Activated CD4-positive, alpha-beta T cell treated with anti-CD3 and anti-CD28 coated beads, Interleukin-2, Interleukin-6, amounts not matched to agents 100 ng/mL and 50 ng/mL, durations not matched to agents 16 hours and 8 hours (primary cell): Measurements from ENCODE around the gene SLC7A14.

Experiments
- DNase-seq: peaks from one replicate; pipeline ENCODE4 v3.0.0-alpha.2; 2020

The SLC7A14 gene

DNA sequence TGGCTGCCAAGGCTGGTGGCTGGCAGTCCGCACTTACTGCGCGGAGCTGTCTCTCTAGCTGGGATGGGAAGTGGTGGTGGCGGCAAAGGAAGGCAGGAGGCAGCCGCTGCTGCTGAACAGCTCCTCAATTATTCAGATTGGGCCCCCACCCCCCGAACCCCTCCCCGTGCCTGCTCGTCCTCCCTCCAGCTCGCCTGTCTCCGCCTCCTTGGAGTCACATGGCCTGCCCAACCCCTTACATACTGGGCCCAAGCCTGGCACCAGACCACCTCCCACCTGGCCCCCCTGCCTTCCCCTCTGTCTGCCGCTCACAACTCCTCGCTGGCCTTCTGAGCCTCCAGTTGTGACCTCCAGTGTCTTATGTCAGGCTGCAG is at the start of gene SLC7A14:
Gene SLC7A14, minus strand, starts transcription at position 139 of the 374 bp plus-strand sequence. CDS start 59,139 bp downstream, outside the sequence.
- no peak for DNase-seq

DNA sequence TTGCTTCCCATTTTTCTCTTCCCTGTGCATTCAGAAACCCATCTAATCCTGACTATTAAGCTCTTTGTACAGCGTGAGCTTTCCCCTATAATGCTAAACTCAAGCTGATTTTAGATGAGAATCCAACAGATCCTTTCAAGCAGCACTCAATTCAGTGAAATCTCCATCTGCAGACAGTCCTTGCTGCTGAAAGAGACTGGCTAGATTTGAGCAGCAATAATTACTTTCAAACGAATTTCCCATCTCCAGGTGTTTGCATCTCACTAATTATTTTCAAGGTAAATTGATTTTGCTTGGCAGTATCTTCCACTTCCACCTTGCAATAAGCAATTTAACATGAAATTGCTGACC is 49.5 kb upstream of the SLC7A14 start:
- DNase-seq: no peak

DNA sequence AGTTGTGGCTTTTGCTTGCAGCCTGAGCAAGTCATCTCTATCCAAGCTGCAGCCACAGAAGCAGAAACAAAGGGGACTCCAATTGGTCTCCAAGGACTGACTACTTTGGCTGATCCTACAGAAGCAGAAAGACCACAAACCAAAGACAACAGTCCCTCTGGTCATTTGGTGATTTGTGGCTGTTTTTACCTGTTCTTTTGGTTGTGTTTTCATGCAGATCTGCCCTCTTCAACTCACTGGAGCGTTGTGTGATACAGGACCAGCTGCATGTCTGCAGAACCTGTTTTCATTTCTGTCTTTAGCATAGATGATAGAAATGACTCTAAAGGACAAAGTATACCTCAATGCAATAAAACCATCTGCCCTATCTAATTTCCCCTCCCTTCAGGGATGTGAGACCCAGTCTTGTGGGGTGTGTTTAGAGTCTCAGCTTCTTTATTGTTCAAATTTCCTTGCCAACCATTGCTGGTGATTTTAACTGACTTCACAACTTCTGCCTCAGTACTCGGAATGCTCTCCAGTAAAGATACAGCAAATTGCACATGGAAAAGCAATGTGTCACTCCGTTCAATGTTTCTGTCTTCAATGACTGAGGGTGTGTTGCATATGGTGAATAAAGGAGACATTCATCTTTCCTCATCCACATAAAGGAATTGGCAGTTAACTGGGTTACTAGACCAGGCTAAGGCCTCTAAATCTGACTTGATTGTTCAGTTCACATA is 48.9 kb upstream of the SLC7A14 start:
- DNase-seq: peak; percentile 56

DNA sequence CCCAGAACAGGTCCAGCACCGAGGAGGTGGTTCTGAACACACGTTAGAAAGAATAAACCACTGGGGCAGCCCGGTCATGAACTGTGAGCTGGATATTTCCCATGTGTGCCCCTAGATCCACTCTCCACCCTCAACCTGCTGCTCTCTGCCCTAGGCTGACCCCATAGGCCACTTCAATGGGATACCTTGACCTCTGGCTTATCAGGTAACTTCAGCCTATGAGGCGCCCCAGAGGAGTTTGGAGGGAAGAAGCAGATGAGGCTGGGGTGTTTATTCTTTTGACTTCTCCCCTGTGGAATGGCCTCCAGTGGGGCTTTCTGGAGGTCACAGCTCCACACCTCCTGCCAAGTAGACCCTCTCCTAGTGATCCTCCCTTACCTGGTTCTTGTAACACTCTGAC is 47.7 kb upstream of the SLC7A14 start:
- no peak for DNase-seq

DNA sequence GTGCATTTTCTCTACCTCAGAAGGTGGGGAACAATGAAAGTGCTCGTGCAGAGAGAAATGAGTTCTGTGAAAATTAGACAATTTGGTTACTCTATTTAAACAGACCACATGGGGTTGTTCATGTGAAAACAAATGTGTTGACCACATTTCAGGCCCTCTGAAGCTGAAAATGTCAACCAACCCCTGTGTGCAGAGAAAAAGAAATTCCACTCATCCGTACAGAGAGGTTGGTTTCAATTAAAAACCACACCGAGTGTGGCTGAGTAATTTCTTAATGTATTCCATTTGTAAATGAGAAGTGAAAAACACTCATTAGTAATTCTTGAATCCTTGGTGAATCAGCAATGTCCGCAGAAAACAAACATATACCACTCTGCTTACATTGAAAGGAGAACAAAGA is 46.9 kb upstream of the SLC7A14 start:
- DNase-seq: peak; percentile 61

DNA sequence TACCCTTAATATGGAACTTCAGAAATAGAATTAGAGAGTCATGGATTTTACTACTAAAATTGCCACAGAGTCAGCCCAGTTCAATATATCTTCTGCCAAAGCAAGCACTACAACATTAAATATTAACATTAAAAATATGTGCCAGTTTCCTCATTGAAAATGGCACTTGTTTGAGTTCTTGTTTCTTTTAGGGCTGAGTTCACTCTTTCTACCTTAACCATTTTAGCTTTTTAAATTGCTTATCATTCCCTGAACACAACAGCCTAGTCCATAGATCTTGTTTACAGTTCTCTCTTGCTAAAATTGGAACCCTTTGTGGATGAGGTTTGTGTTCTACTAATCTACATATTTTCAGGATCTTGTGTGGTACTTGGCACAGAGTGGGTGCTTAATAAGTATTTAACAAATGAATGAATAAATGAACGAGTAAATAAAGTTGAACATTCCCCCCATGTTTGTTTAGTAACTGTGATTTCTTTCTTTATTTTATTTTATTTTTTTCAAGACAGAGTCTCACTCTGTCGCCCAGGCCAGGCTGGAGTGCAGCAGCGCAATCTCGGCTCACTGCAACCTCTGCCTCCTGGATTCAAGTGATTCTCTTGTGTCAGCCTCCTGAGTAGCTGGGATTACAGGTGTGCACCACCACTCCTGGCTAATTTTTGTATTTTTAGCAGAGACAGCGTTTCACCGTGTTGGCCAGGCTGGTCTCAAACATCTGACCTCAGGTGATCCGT is 46.0 kb upstream of the SLC7A14 start:
- DNase-seq: no peak

DNA sequence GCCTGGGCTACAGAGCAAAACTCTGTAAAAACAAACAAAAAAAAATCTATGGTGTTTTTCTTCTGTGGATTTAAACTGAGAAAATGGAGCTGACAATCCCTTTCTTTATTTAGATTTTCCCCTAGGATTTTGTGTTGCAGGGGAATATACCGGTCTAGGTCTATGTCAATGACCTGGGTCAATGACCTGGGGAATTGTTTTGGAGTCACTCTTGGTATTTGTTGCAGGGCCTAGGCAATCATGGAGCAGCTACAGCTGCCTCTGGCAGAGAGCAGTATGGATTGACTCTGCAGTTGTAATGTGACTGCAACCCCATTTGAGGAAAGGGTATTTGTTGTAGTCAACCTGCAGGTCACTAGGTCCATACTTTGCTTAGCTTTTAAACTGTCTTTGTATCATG is 37.6 kb upstream of the SLC7A14 start:
- no peak for DNase-seq

DNA sequence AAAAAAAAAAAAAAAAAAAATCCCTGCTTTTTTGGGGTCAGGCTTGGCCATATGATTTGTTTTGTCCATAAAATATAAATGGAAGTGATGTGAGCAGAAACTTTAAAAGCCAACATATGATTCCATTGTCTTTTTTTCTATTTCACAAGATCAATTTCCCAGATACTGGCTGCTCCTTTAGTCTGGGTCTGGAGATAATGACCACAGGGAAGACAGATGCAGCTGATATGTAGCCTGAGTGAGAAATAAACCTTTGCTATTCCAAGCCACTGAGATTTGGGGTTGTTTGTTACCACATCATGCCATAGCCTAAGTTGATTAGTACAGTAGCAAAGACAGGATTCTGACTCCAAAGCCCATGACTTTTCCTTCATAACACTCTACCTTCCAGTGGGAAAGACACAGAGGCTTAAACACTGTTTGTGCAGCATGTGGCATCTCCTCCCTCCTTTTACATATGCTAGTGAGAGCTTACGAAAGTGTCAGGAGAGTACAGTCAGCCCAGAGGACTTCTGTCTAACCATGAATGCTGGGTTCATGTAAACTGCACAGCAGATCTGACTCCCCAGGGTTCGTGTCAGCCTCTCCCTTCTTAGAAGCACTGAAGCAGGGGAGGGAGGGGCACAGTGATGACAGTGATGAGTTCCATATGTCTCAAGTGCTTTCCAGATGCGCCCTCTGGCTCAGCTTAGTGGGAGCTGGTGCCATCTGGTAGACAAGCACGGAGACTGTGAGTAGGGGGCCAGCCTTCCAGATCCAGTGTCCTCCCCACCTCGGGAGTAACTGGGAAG is 36.7 kb upstream of the SLC7A14 start:
- no peak for DNase-seq

DNA sequence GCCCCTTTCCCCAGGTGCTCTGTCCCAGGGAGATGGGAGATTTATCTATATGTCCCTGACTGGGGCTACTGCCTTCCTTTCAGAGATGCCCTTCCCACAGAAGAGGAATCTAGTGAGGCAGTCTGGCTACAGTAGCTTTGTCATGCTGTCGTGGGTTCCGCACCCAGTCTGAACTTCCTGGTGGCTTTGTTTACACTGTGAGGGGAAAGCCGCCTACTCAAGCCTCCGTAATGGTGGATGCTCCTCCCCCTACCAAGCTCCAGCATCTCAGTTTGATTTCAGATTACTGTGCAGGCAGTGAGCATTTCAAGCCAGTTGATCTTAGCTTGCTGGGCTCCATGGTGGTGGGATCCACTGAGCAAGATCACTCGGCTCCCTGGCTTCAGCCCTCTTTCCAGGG is 35.4 kb upstream of the SLC7A14 start:
- DNase-seq: no peak

DNA sequence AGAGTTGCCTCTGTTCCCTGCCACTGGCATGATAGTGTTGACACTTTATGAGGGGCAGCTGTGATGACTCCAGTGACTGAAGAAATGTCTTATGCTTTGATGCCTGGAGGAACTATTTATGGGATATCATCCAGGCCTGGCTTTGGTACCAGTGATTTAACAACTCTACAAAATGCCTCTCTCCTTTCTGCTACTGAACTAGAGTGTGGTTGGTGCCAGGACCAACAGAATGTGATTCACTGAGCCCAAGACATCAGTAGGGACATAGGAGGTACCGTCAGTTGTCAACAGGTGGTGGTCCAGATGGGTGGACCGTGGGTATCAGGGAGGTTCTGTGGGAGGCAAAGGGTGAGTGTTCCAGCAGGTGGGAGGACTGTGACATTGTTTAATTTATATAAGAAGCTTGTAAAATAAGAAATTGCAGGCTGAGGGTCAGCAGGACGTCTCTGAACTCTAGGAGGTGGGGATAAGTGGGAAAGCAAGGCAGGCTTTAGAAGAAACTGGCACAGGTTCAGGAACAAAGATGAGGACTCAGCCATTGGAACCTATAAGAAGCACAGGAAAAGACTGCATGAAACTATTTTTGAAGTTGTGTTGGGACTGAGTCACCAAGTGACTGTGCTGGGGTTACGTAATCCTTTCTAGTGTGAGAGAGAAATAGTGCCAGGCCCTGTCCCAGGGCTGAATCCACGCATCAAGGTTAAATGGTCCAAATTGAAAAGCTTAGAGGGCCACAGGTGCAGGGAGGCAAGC is 28.5 kb upstream of the SLC7A14 start:
- no peak for DNase-seq

DNA sequence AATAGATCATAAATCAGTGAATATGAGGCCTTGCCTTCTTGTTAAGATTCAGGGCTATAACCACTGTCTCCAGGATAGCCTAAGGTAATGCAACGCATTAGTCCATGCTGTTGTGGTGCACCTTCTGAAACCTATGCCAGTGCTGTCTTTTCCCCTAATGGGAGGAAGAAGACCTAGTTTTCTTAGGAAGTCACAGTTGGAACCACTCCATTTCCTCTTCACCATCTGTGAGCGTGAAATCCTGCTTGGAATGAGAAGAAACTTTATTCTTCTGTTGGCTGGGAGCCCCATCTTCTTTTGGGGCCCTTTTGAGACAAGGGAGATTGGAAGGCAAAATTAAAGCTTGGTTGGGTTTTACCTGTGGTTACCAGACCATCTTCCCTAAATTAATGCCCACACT is 25.9 kb upstream of the SLC7A14 start:
- DNase-seq: no peak

DNA sequence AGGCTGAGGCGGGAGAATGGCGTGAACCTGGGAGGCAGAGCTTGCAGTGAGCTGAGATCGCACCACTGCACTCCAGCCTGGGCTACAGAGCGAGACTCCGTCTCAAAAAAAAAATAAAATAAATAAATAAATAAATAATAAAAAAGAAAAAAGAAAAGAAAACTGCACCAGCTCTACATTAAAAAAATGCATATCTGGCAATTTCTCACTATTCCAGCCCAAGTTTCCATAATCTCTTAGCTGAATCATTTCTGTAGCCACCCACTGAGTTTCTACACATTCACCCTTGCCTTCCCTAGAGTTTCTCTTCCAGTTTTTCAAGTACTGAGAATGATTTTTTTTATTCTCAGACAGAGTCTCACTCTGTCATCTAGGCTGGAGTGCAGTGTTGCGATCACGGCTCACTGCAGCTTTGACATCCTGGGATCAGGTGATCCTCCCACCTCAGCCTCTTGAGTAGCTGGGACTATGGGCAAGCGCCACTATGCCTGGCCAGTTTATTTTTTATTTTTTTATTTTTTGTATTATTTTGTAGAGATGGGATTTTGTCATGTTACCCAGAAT is 24.5 kb upstream of the SLC7A14 start:
- DNase-seq: no peak

DNA sequence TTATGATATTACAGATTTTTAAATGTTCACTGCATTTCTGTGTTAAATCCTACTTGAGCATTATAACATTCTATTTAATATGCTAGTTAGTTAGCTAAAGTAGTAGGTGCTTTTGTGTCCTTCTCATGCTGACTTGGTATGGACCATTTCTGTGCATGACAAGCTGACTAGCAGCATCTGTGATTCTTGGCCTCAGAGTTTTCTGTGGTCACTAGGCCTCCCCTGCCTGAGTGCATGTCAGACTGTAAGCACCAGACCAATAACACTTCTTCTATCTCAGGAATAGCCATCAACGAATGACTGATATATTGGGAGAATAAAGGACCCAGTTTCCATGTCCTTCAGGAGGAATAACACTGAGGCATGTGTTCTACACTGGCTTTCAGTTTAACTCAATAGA is 22.6 kb upstream of the SLC7A14 start:
- no peak for DNase-seq

DNA sequence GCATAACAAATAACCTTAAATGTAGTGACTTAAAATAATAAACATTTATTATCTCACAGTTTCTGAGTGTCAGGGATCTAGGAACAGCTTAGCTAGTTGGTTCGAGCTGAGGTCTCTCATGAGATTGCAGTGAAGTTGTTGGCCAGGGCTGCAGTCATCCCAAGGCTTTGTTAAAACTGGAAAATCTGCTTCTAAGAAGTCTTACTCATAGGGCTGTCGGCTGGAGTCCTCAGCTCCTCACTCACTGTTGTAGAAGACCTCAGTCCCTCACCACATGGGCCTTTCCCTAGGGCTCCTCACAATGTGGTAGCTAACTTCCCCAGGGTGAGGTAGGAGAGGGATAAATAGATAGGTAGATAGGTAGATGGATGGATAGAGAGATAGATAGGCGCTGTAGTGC is 20.8 kb upstream of the SLC7A14 start:
- no peak for DNase-seq

DNA sequence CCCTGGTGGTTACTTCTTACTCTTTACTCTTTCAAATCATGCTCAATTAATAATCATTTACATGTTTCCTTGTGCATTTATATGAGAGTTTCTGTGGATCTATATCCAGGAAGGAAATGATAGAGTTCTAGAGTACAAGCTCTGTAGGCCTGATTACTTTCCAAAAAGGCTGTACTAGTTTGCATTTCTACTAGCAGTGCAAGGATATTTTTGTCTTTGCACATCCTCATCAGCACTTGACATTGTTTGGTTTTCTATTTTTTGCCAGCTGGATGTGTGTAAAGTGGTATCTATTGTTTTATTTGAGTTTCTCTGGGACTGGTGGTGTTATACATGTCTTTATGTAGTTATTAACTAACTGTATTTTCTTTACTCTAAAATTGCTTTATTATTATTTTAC is 19.6 kb upstream of the SLC7A14 start:
- DNase-seq: no peak

DNA sequence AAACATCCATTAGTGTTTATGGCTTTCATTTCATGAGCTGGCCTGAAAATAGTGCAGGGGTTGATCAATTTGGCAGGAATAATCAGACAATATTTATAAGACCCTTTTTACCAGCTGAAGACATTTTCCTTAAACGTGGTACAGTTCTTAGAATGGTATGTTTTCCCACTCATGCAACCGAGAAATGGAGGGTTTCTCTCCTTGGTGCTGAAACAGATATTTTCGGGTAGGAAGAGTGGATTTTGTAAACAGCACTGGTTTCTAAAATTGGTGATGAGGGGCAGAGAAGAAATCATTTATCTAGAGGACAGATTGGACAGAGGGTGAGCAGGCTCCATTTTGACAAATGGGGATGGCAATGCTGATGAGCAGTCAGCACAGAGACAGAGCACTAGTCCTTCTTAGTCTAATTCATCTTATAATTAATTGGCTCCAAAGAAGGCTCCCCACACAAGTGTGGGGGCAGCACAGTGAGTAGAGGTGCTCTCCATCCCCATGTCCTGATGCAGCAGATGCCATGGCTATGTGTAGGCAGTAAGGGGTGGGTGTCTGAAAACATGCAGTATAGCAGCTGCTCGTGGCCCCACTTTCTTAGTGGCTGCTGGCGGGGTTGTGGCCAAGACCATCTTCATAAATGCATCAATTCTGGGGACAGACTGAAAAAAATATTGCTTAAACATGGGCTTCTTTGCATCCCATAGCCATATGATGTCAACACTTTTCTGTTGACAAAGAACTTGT is 18.1 kb upstream of the SLC7A14 start:
- DNase-seq: no peak

DNA sequence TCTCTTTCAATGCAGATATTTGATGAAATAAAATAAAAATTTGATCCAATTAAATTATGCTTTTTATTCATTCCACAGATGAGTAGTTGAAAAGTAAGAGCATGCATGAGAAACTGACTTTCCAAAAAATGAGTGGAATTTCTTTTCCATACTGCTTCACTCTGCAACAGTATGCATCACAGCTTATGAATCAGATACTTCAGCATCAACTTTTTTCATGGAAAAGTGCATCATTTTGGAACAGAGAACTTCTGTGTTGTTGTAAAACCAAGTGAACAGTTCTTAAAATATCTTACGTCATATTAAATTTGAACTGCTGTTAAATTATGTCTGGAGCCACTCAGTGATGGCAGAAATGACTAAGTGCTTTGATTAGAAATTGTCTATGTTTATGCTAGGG is 16.7 kb upstream of the SLC7A14 start:
- DNase-seq: no peak

DNA sequence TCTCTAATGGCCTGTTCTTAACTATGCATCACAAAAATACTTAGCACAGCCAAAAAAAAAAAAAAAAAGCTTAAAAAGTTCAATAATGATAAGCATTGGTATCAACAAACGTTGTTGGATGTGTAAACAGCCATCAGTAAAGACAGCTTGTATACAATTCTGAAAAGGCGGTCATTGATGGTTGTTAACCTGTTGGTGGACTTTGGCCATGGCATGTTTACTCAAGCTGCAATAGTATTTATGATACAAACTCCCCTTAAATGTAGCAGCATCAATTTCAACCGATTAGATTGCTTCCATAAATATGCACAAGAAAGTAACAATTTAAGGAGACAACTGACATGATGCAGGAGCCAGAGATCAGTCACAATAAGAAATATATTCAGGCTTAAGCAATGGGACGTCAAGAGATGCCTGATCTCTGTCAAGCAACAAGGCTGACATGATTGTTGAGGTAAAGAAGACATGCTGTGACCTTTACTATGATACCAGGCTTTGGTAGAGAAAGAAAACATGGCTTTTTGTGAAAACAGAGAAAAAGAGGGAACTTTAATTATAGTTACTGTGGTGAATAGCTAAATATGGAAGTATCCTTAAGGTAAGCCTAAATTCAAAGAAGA is 14.2 kb upstream of the SLC7A14 start:
- DNase-seq: no peak

DNA sequence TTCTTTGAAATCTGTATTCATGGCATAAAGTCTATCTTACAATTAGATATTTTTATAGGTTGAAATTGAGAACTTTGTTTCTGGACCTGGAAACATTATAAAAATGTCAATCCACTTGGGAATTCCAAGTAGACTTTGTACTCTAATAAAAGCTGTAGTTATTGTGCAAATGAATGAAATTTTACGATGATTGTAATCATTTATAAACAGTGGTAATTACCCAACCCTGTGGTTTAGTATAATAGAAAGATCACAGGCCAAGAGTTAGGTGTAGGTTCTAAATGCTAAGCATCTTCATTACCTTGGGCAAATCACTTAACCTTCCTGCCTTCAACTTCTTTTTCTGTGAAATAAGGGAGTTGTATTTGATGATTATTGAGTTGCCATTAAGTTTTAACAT is 13.2 kb upstream of the SLC7A14 start:
- DNase-seq: no peak

DNA sequence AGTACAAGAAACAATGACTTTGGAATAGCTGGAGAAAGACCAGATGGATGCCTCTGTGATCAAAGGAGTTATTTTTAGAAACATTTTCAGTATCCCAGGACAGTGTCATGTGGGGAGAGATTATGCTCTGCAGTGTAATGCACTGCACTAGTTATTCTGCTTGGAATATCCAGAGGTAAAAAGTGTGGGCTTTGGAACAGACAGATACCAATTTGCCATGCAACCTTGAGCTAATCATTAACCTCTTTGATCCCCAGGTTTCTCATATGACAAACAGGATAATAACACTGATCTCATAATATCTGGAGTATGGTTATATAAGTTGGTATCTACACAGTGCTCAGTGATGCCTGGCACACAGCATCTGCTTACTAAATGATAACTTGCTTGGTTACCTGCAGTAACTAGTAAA is 12.2 kb upstream of the SLC7A14 start:
- DNase-seq: no peak

DNA sequence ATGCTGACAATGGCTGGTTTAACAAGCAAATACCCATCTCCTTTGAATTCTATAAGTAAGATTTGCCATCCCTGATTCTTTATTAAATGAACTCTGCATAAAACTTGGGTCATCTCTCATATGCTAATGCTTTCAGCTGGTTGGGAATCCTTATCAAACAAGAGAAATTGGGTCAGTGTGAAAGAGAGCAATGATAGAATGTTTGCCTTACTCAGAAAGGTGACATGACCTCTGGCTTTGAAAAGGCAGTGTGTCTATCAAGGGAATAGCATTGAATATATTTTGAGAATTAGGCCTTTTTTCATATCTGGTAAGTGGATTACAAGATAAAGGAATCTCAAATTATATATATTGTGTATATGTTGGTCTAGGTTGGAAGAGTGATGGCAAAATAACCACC is 8.7 kb upstream of the SLC7A14 start:
- no peak for DNase-seq

DNA sequence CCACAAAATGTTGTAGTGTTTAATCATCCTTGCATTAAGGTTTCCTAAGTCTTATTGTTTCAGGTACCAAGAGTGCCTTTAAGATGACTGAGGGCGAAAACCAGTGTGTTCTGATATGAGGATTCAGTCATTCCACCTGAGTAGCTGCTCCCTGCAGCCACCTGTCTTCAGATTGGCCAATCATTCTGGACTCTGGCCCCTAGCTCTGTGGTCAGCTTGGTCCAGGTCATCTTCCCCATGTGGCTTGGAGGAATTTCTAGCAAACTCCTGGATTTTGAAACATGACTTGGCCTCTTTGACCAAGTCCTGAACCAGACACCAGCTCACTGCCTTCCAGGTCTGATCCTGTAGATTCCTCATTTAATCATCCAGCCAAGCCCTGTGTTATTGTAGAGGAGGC is 7.8 kb upstream of the SLC7A14 start:
- no peak for DNase-seq
